RWPE1 (cell line): ENCODE measurements around the gene CCDC18.

ENCODE experiments used
- CTCF ChIA-PET: fragments of 350-600 bp; sonication (Branson Sonifier 250); formaldehyde crosslinking; extraction: SDS; loops from one replicate; lab custom pipeline; 2021; lab: Yijun Ruan, JAX
- POLR2A ChIA-PET: fragments of 400-600 bp; formaldehyde crosslinking; extraction: SDS; loops from one replicate; lab custom pipeline; 2020; ENCODE audit warnings: antibody characterized with exemption; ENCODE audit not compliant: low non-redundant PET; lab: Yijun Ruan, JAX
- DNase-seq: peaks from one replicate; pipeline ENCODE4 v3.0.0; 2012; ENCODE audit warnings: low spot score
- H3K27ac ChIP-seq: fragments of 450-650 bp; 2 replicates; pipeline ENCODE4 v1.5.1; 2017
- TF ChIP-seq, protein P1 (sequence below): fragments of 450-650 bp; conservative IDR thresholded peaks from 2 replicates; pipeline ENCODE4 v1.5.1; 2017; ENCODE audit warnings: low read depth, mild to moderate bottlenecking

The CCDC18 gene

DNA sequence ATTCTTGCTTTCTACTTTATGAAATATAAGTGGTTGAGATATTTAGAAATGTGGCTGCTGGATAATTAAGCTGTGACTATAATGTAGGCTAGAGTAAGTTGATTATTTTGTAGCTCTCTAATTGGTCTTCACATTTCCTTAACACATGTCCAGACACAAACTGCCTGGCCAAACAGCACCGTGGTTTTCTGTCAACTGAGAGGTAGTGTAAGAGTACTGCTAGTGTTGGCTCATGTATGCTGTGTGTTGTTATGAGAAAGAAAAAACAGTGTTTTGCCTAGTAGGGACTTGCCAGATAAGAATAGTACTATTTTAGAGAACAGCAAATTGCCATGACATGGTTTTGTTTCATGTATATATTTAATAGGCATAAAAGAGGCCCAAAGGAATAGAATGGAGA, 37.4 kb upstream of the CCDC18 start:
- TF ChIP-seq, protein P1, sequence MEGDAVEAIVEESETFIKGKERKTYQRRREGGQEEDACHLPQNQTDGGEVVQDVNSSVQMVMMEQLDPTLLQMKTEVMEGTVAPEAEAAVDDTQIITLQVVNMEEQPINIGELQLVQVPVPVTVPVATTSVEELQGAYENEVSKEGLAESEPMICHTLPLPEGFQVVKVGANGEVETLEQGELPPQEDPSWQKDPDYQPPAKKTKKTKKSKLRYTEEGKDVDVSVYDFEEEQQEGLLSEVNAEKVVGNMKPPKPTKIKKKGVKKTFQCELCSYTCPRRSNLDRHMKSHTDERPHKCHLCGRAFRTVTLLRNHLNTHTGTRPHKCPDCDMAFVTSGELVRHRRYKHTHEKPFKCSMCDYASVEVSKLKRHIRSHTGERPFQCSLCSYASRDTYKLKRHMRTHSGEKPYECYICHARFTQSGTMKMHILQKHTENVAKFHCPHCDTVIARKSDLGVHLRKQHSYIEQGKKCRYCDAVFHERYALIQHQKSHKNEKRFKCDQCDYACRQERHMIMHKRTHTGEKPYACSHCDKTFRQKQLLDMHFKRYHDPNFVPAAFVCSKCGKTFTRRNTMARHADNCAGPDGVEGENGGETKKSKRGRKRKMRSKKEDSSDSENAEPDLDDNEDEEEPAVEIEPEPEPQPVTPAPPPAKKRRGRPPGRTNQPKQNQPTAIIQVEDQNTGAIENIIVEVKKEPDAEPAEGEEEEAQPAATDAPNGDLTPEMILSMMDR: no peak
- CTCF ChIA-PET: no interaction called here
- POLR2A ChIA-PET: no interaction called here
- no peak overlapping the region for H3K27ac ChIP-seq
- DNase-seq: no peak

DNA sequence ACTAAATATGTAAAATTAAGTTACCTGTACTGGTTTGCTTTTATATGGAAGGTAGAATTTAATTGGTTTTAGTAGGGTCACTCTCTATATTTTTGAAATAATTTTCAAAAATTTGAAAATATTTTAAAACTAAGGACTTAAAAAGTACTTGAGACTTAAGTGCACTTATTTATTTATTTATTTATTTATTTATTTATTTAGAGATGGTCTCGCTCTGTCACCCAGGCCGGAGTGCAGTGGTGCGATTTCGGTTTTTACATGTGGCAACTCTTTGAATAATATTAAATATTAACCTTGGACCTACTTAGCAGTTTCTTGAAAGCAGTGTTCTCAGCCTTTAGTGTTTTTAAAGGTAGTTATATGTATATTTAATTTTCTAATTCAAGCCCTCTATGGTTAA, 36.8 kb upstream of the CCDC18 start:
- ChIA-PET CTCF (interaction anchor here (1.3 kb wide), 1 partner anchor 63 kb away, joined by 3 read pairs; no protein-coding TSS in a partner anchor), POLR2A (no interaction called here)
- no peak overlapping the region for H3K27ac ChIP-seq
- TF ChIP-seq, protein P1: no peak
- no peak for DNase-seq

DNA sequence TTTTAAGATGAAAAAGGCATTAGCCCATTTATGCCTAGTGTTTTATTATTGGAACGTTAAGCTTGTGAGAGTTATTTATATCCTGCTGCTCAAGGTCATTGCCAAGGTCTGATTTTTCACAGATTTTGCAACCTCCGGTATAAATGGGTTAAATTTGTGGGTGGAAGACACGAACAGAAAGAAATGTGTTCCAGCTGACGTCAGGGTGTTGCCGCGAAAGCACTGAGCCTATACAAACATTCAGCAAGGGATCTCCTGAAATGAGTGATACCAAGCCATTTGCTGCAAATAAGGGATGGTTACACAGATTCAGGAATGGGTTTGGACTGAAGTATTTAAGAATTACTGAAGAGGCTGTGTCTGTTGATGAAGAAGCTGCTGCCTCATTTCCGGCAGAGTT, 32.5 kb upstream of the CCDC18 start:
- no peak overlapping the region for H3K27ac ChIP-seq

DNA sequence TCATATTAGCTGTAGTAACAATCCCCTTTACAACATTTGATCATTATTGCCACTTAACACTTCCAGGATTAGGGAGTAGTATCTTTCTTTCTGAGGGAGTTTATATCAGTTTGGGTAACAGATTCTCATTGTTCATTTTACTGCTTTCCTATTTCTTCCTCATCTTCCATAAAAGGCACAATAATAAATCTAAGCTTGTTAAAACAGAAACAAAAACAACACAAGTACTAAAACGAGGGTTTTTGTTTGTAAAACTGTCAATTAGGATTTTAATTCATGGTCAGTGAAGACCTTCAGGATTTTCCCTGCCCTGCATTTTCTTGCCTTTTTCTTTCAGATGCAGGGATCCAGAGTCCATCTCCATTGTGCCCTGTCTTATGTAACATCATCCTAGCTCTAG, 29.8 kb upstream of the CCDC18 start:
- ChIA-PET POLR2A (no interaction called here), CTCF (interaction anchor here (0.6 kb wide), 2 partner anchors 22 to 76 kb away, joined by 4 to 8 read pairs; no protein-coding TSS in a partner anchor)
- no peak for DNase-seq
- TF ChIP-seq, protein P1: no peak
- H3K27ac ChIP-seq: no peak overlapping the region

More for the DNA sequence above, 32.5 kb upstream of the CCDC18 start:
- TF ChIP-seq, protein P1: no peak
- CTCF ChIA-PET: no interaction called here
- no peak for DNase-seq
- POLR2A ChIA-PET: no interaction called here

DNA sequence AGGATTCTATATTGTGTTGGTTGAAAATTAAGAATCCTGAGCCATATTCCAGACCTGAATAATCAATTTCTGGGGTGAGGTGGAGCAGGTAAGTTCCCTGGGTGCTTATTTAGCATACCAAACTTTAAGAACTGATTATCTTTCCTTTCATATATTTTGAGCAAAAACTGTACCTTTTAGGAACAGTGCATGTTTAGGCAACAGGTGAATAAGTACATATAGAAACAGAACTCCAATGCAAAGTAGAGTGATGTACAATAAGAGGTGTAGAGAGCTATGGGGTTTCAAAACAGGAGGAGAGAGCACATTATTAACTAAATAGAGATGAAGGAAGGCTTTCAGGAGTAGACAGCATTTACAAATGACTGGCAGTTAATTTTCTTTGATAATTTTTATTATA, 29.1 kb upstream of the CCDC18 start:
- DNase-seq: no peak
- TF ChIP-seq, protein P1: no peak
- CTCF ChIA-PET: no interaction called here
- POLR2A ChIA-PET: no interaction called here
- H3K27ac ChIP-seq: no peak overlapping the region

DNA sequence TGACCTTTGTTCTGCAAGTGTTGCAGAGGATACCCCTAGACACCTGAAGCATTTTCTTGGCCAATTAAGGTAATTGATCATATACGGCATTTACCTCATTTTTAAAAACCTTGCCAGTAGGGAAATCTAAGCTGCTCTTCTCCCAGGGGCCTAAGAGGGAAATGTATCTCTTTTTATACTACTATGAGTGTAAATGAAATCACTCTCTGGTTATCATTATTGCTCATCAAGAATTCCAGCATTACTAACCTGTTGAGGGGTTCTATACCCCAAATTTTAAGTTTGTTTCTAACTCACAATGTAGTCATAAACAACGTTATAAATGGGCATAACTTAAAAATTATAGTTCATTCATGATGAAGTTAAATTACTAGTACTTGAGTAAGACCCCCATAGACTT, 27.7 kb upstream of the CCDC18 start:
- POLR2A ChIA-PET: no interaction called here
- no peak for DNase-seq
- TF ChIP-seq, protein P1: no peak
- no peak overlapping the region for H3K27ac ChIP-seq
- CTCF ChIA-PET: no interaction called here

DNA sequence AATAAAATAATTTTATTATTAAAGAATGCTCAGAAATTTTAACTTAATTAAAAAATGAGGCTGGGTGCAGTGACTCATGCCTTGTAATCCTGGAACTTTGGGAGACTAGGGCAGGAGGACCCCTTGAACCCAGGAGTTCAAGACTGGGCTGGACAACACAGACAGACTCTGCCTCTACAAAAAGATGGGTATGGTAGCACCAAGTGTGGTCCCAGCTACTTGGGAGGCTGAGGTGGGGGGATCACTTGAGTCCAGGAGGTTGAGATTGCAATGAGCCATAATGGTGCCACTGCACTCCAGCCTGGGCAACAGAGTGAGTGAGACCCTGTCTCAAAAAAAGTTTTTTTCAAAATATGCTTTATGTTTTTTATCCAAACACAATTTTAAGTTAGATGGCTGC, 25.6 kb upstream of the CCDC18 start:
- DNase-seq: no peak
- H3K27ac ChIP-seq: no peak overlapping the region
- CTCF ChIA-PET: interaction anchor here (0.6 to 0.7 kb wide), 2 partner anchors 69 to 975 kb away, joined by 4 to 7 read pairs; no protein-coding TSS in a partner anchor
- TF ChIP-seq, protein P1: no peak
- POLR2A ChIA-PET: no interaction called here
